ENCODE measurements around the gene ATP1A2.

DNA sequence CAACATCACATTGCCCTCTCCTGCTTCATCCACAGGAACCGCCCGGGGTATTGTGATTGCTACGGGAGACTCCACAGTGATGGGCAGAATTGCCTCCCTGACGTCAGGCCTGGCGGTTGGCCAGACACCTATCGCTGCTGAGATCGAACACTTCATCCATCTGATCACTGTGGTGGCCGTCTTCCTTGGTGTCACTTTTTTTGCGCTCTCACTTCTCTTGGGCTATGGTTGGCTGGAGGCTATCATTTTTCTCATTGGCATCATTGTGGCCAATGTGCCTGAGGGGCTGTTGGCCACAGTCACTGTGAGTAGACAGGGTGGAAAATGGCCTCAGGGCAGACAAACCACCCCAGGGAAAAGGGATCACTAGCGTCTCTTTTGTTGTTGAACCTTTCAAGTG is 48.6 kb downstream of the ATP1A2 start:
- TF ChIP-seq EZH2 (IDR thresholded peaks at IDR 0.05; ENCODE audit: borderline replicate concordance, low read length) (no peak), CTCF (IDR thresholded peaks at IDR 0.05; ENCODE audit: low read length) (no peak)
